C4-2B (cell line): Measurements from ENCODE around the gene TOM1L2.

Experiments
- H3K27ac ChIP-seq: fragments of 450-650 bp; 2 replicates; pipeline ENCODE4 v1.5.1; 2017
- CTCF ChIP-seq: fragments of 450-650 bp; conservative IDR thresholded peaks from 2 replicates; pipeline ENCODE4 v1.5.1; 2017; ENCODE audit warnings: mild to moderate bottlenecking
- ZFX ChIP-seq: fragments of 450-650 bp; IDR thresholded peaks from 2 replicates; pipeline ENCODE4 v1.6.1; 2017

The TOM1L2 gene

GRCh38 chr17:17926840-17927449 is 45.3 kb downstream of the TOM1L2 start:
- TF ChIP-seq ZFX = no peak
- TF ChIP-seq CTCF = no peak
- no peak overlapping the region for H3K27ac ChIP-seq

- no peak overlapping the region for H3K27ac ChIP-seq
- TF ChIP-seq ZFX = no peak
Measured at GRCh38 chr17:17926036-17926435, 46.2 kb downstream of the TOM1L2 start.

- no peak overlapping the region for H3K27ac ChIP-seq
Measured at GRCh38 chr17:17924857-17925250, 47.3 kb downstream of the TOM1L2 start.

GRCh38 chr17:17924131-17924856 is 47.9 kb downstream of the TOM1L2 start:
- TF ChIP-seq ZFX = no peak
- no peak for TF ChIP-seq CTCF
- H3K27ac ChIP-seq = no peak overlapping the region

More at GRCh38 chr17:17924857-17925250, 47.3 kb downstream of the TOM1L2 start:
- TF ChIP-seq ZFX (no peak), CTCF (no peak)

- H3K27ac ChIP-seq = peak overlapping the region; percentile 13; the same call in 1 of the 2 replicates
- TF ChIP-seq CTCF (no peak), ZFX (no peak)
Measured at GRCh38 chr17:17922070-17922614, 50.1 kb downstream of the TOM1L2 start.

GRCh38 chr17:17921192-17922069 is 50.8 kb downstream of the TOM1L2 start:
- H3K27ac ChIP-seq = peak overlapping the region; percentile 13; the same call in 1 of the 2 replicates
- no peak for TF ChIP-seq ZFX
- no peak for TF ChIP-seq CTCF

GRCh38 chr17:17919169-17920107 is 52.8 kb downstream of the TOM1L2 start:
- TF ChIP-seq ZFX (no peak), CTCF (peak; percentile 93)
- peak overlapping the region; percentile 19; the same call in 1 of the 2 replicates for H3K27ac ChIP-seq
